Pancreas (tissue), 10 donors: Measurements from ENCODE around the gene GAL3ST2. TPM values are rescaled to one million over a fixed set of nuclear protein-coding genes. Genes with fewer than 3 reads are reported as not detected.

Source experiments
- ATAC-seq, 4 donors: fragments of 200-7000 bp; cut with Tn5 transposase; one replicate each; pipeline versions ENCODE4 v1.8.0 to v1.9.1; 2020; ENCODE audit warnings: mild to moderate bottlenecking in 4 of 4, moderate library complexity in 4 of 4
- DNase-seq, 6 donors: peaks; one replicate each; pipeline ENCODE4 v3.0.0-alpha.2; 2020
- FAIRE-seq: peaks from 2 replicates; lab custom pipeline; 2012; peaks lifted over from hg19 to GRCh38; lab: Jason Lieb, UNC
- H3K27ac ChIP-seq, 4 donors: fragments of 200-600 bp; sonication (generic); 1 replicate in 3 of 4; 2 replicates in 1 of 4; pipeline versions ENCODE4 v1.5.0 to v1.8.0; 2020
- H3K27me3 ChIP-seq, 4 donors: fragments of 200-600 bp; one replicate each; pipeline ENCODE4 v1.8.0; 2021
- H3K36me3 ChIP-seq, 3 donors: fragments of 200-600 bp; sonication (generic) in 1 of 3; one replicate each; pipeline versions ENCODE4 v1.5.0 to v1.8.0; 2020 to 2021
- H3K4me1 ChIP-seq, 3 donors: fragments of 200-600 bp; one replicate each; pipeline ENCODE4 v1.8.0; 2021
- H3K4me3 ChIP-seq, 4 donors: fragments of 200-600 bp; sonication (generic) in 2 of 4; one replicate each; pipeline versions ENCODE4 v1.5.0 to v1.8.0; 2020 to 2021
- H3K9me3 ChIP-seq, 4 donors: fragments of 200-600 bp; one replicate each; pipeline ENCODE4 v1.8.0; 2021
- CTCF ChIP-seq, 4 donors: fragments of 200-600 bp; sonication (generic) in 3 of 4; IDR thresholded peaks; one replicate each; pipeline versions ENCODE4 v1.5.0 to v1.8.0; 2021; ENCODE audit warnings: antibody characterized with exemption in 4 of 4
- WGBS, 2 donors: extraction: QIAGEN DNeasy Blood & Tissue Kit; methylation state at CpG; one replicate each; pipeline ENCODE4 v1.1.7; 2013; 5-methylcytosine and 5-hydroxymethylcytosine counted together
- intact Hi-C, 3 donors: fragments of 100-400 bp; cut with DNase I; formaldehyde crosslinking; loops; one replicate each; pipeline versions ENCODE4 v1.11.1 to v1.14.2; 2022
- polyA plus RNA-seq, 2 donors: library from polyadenylated mRNA; stranded (reverse); fragments of 200-250 nt; gene quantifications; one replicate each; pipeline ENCODE4 v1.2.3, GENCODE V29; 2013
- total RNA-seq, 6 donors: library from RNA; stranded (reverse); fragmentation: NEBNext Ultra II Directional in 4 of 6; extraction: Animal tissue kit (Norgen Biotek cat#: 25700) in 4 of 6; gene quantifications; one replicate each; pipeline versions ENCODE4 v1.2.1 to v1.2.4, GENCODE V29; 2021 to 2023
- donor health status: healthy with polysubstance abuse.
- donor health status: DM: no; HTN: no; CAD: no; lungs with moderate emphysema.
- donor health status: DM: no; HTN: no; CAD: no.
- donor health status: control.
- donor health status: control.
- donor health status: Bipolar disorder and iron deficiency.
- donor health status: DM: yes; HTN: yes; CAD: no.
- donor health status: DM: no; HTN: no; CAD: no.
- donor health status: DM: no; HTN: no; CAD: no.
- donor health status: DM: yes; HTN: yes; CAD: no.

The GAL3ST2 gene
- total RNA-seq (not detected), polyA plus RNA-seq (not detected)

- Histone ChIP-seq H3K27me3 (no peaks in the 10 kb centered on the region), H3K36me3 (no peaks in the 10 kb centered on the region), H3K9me3 (no peaks in the 10 kb centered on the region), H3K4me1 (no peaks in the 10 kb centered on the region), H3K4me3 (no peak within 1 kb of the TSS), H3K27ac (no peak within 1 kb of the TSS)
- no peak for ATAC-seq
- intact Hi-C loops = no loop called here
- FAIRE-seq = no peak
- DNase-seq = peak in 1 of 6 donors; percentile 11
- TF ChIP-seq CTCF (IDR thresholded peaks at IDR 0.05) = no peak
- WGBS, 2 donors = 52 to 64% methylated on average over 24 to 27 of the region's 27 CpGs
Observed at GRCh38 chr2:241776336-241777169, at the start of gene GAL3ST2. GAL3ST2 (plus strand) TSS chr2:241776822; CDS start chr2:241776956, 134 bp downstream.

GRCh38 chr2:241728000-241728399 is 48.6 kb upstream of the GAL3ST2 start:
- no peak for ATAC-seq
- Histone ChIP-seq H3K27ac (peak overlapping the region in 1 of 4 donors; percentile 41), H3K36me3 (peaks cover 0 to 22% (median 0%) of the 10 kb centered on the region in 3 donors), H3K27me3 (no peaks in the 10 kb centered on the region), H3K4me1 (no peaks in the 10 kb centered on the region), H3K4me3 (no peak overlapping the region), H3K9me3 (no peaks in the 10 kb centered on the region)
- TF ChIP-seq CTCF (IDR thresholded peaks at IDR 0.05) = no peak
- DNase-seq = peak in 1 of 6 donors; percentile 15
- FAIRE-seq = no peak
- intact Hi-C loops = no loop called here
- 85 to 88% methylated on average over 8 of the region's 8 CpGs for WGBS, 2 donors

- peak overlapping the region in 1 of 4 donors; percentile 41 for H3K27ac ChIP-seq
- no peaks in the 10 kb centered on the region for H3K4me1 ChIP-seq
- peak in 3 of 4 donors; percentile 3 to 59 (median 44) for ATAC-seq
- peaks cover 0 to 15% (median 0%) of the 10 kb centered on the region in 3 donors for H3K36me3 ChIP-seq
- H3K4me3 ChIP-seq = no peak overlapping the region
- H3K27me3 ChIP-seq = no peaks in the 10 kb centered on the region
- intact Hi-C loops = no loop called here
- peak in 1 of 6 donors; percentile 35 for DNase-seq
- TF ChIP-seq CTCF (IDR thresholded peaks at IDR 0.05) = no peak
- H3K9me3 ChIP-seq = no peaks in the 10 kb centered on the region
- FAIRE-seq = no peak
- 78 to 85% methylated on average over 18 to 19 of the region's 19 CpGs for WGBS, 2 donors
Observed at GRCh38 chr2:241728627-241729026, 48.0 kb upstream of the GAL3ST2 start.

- ATAC-seq (no peak), FAIRE-seq (no peak), DNase-seq (peak in 1 of 6 donors; percentile 2)
- no peak for TF ChIP-seq CTCF (IDR thresholded peaks at IDR 0.05)
- 90 to 93% methylated on average over 6 of the region's 6 CpGs for WGBS, 2 donors
- no peak overlapping the region for H3K27ac ChIP-seq
- no peaks in the 10 kb centered on the region for H3K4me1 ChIP-seq
- H3K36me3 ChIP-seq = peaks cover 0 to 7% (median 0%) of the 10 kb centered on the region in 3 donors
- H3K4me3 ChIP-seq = no peak overlapping the region
- H3K9me3 ChIP-seq = no peaks in the 10 kb centered on the region
- intact Hi-C loops = no loop called here
- H3K27me3 ChIP-seq = no peaks in the 10 kb centered on the region
Observed at GRCh38 chr2:241729868-241730267, 46.8 kb upstream of the GAL3ST2 start.
